Small intestine (tissue), 7 donors: Measurements from ENCODE around the gene EED. TPM values are rescaled to one million over a fixed set of nuclear protein-coding genes. Genes with fewer than 3 reads are reported as not detected.
"Not testable (repeated sequence)": the region's sequence is repeated elsewhere in the genome, so short reads cannot be mapped to it uniquely, and the experiment has no call there.

Source experiments
- DNase-seq, 2 donors: peaks; one replicate each; pipeline versions ENCODE4 v3.0.0 to v3.0.0-alpha.2; 2013
- FAIRE-seq: peaks from 2 replicates; lab custom pipeline; 2012; peaks lifted over from hg19 to GRCh38; lab: Jason Lieb, UNC
- H3K27ac ChIP-seq, 3 donors: one replicate each; pipeline ENCODE4 v1.5.1; 2013; ENCODE audit warnings: low read length in 2 of 3, mild to moderate bottlenecking in 2 of 3, control low read depth in 1 of 3, inconsistent platforms in 1 of 3, low read depth in 1 of 3, moderate library complexity in 1 of 3
- H3K27me3 ChIP-seq, 3 donors: one replicate each; pipeline ENCODE4 v1.6.1; 2013; ENCODE audit warnings: low read length in 3 of 3, inconsistent platforms in 1 of 3; ENCODE audit not compliant: control insufficient read depth in 3 of 3, insufficient read depth in 3 of 3
- H3K36me3 ChIP-seq, 3 donors: one replicate each; pipeline ENCODE4 v1.6.1; 2013; ENCODE audit warnings: low read length in 3 of 3, inconsistent platforms in 1 of 3, low read depth in 1 of 3, mild to moderate bottlenecking in 1 of 3, moderate library complexity in 1 of 3; ENCODE audit not compliant: control insufficient read depth in 3 of 3, insufficient read depth in 2 of 3
- H3K4me1 ChIP-seq, 3 donors: one replicate each; pipeline ENCODE4 v1.6.1; 2013; ENCODE audit warnings: low read length in 2 of 3, inconsistent platforms in 1 of 3, low read depth in 1 of 3, mild to moderate bottlenecking in 1 of 3, moderate library complexity in 1 of 3; ENCODE audit not compliant: control insufficient read depth in 3 of 3, insufficient read depth in 2 of 3
- H3K4me3 ChIP-seq, 3 donors: one replicate each; pipeline ENCODE4 v1.5.1; 2013; ENCODE audit warnings: low read length in 3 of 3, control low read depth in 1 of 3, inconsistent platforms in 1 of 3, low read depth in 1 of 3, mild to moderate bottlenecking in 1 of 3, moderate library complexity in 1 of 3
- H3K9me3 ChIP-seq, 2 donors: one replicate each; pipeline ENCODE4 v1.6.1; 2013; ENCODE audit warnings: low read depth in 1 of 2, low read length in 1 of 2; ENCODE audit not compliant: control insufficient read depth in 2 of 2, insufficient read depth in 1 of 2
- WGBS, 3 donors: extraction: QIAGEN DNeasy Blood & Tissue Kit; methylation state at CpG; one replicate each; pipeline ENCODE4 v1.1.7; 2013; 5-methylcytosine and 5-hydroxymethylcytosine counted together
- polyA plus RNA-seq, 4 donors: library from polyadenylated mRNA; stranded (reverse) in 3 of 4; unstranded in 1 of 4; fragments of 200-250 nt in 3 of 4; fragments of 120-200 nt in 1 of 4; gene quantifications; one replicate each; pipeline versions ENCODE4 v1.2.1 to v1.2.3, GENCODE V29; 2013
- donor health status: healthy with polysubstance abuse.
- donor health status: control.
- donor health status: control.
- donor health status: Bipolar disorder and iron deficiency.
- donor health status: healthy.

EED gene
- polyA plus RNA-seq, 4 donors, result 13.5 to 27.0 (median 14.9) TPM

DNA sequence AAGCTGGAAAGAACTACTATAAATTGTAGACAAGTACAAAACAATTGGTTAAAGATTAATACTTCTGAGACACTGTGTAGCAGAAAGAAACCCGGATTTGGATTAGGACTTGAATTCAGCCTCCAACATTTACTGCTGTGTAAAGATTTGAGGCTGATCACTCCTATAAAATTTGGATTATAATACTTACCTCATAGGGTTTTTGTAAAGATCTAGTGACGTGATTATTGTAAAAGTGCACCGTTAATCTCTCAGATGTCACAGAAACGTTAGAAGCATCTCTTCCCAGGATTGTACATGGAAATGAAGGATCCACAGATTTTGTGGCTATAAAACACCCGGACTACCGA lies 57.2 kb downstream of the EED start:
- Histone ChIP-seq H3K27me3 (no peaks in the 10 kb centered on the region), H3K9me3 (no peaks in the 10 kb centered on the region), H3K4me3 (peak overlapping the region; percentile 77 to 91 (median 82)), H3K27ac (no peak overlapping the region), H3K36me3 (peaks cover 0 to 5% (median 0%) of the 10 kb centered on the region in 3 donors), H3K4me1 (peaks cover 0 to 4% (median 0%) of the 10 kb centered on the region in 3 donors)
- WGBS, 3 donors, result 1 to 4% (median 2%) methylated on average over 6 of the region's 6 CpGs
- DNase-seq (no peak), FAIRE-seq (no peak)

DNA sequence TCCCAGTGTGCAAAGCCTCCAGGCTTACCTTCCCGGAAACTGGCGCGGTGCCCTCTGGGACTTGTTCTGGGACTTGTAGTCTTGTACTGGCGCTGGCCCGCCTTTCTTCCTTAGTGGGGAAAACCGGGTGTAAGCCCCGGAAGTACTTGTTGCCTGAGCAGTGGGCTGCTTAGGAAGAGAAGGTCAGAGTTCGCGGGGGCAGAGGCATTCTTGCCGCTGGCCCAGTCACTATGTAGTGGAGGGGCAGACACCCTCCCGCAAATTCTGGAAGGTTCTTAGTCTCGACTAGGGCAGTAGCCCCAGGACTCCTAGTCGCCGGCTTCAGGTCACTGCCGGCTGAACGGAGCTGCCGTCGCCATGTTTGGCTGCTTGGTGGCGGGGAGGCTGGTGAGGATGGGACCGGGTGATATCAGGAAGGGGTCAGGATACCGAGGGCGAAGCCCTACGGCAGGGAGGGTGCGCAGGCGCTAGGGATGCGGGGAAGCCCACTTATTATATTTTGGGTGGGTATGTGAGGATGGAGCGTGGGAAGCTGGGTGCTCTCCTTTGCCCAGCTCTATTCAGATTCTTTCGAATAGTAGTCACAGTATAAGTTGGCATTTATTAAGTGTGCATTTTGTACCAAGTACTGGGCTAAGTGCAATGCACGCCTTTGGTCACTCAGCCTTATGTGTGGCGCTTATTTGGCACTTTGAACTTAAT lies 57.7 kb downstream of the EED start, which contains the start of gene HIKESHI:
TSS of gene HIKESHI (plus strand) at position 149 of the 702 bp plus-strand sequence. CDS start at position 358, 209 bp downstream.
- H3K4me3 ChIP-seq, result peak within 1 kb of the TSS; percentile 77 to 91 (median 82)
- peaks cover 0 to 4% (median 0%) of the 10 kb centered on the region in 3 donors for H3K4me1 ChIP-seq
- 0% methylated on average over 30 of the region's 30 CpGs for WGBS, 3 donors
- H3K27ac ChIP-seq, result peak within 1 kb of the TSS; percentile 67 to 94 (median 81)
- FAIRE-seq (peak; percentile 33), DNase-seq (peak; percentile 98 to 99)
- H3K27me3 ChIP-seq, result no peaks in the 10 kb centered on the region
- peaks cover 0 to 5% (median 0%) of the 10 kb centered on the region in 3 donors for H3K36me3 ChIP-seq
- H3K9me3 ChIP-seq, result no peaks in the 10 kb centered on the region

DNA sequence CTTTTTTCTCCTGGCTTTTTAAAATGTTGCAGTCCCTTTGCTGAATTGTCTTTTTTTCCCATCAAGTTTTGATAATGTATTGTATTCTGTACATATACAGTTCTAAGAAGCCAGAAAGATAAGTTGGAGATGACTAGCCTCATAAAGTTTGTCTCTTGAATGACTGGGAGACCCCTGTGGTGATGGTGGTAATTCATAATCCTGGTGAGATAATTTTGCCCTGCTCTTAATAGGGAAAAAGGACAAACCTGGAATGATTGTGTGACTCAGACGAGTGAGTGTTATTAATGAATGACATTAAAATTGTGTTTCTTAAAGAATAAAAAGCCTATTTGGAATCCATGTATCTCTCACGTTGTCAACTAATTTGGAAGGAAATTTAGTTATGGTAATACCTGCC lies 58.7 kb downstream of the EED start:
- DNase-seq (no peak), FAIRE-seq (no peak)
- H3K4me1 ChIP-seq, result peaks cover 0 to 4% (median 0%) of the 10 kb centered on the region in 3 donors
- 57 to 72% (median 62%) methylated on average over 2 of the region's 2 CpGs for WGBS, 3 donors
- H3K27me3 ChIP-seq, result no peaks in the 10 kb centered on the region
- no peak overlapping the region for H3K27ac ChIP-seq
- peaks cover 0 to 5% (median 0%) of the 10 kb centered on the region in 3 donors for H3K36me3 ChIP-seq
- no peaks in the 10 kb centered on the region for H3K9me3 ChIP-seq
- H3K4me3 ChIP-seq, result peak overlapping the region in 1 of 3 donors; percentile 4

DNA sequence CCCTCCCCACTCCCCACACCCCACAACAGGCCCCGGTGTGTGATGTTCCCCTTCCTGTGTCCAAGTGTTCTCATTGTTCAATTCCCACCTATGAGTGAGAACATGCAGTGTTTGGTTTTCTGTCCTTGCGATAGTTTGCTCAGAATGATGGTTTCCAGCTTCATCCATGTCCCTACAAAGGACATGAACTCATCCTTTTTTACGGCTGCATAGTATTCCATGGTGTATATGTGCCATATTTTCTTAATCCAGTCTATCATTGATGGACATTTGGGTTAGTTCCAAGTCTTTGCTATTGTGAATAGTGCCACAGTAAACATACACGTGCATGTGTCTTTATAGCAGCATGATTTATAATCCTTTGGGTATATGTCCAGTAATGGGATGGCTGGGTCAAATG lies 64.2 kb downstream of the EED start:
- 40 to 93% (median 87%) methylated on average over 1 to 2 of the region's 4 CpGs for WGBS, 3 donors
- not testable (repeated sequence) for H3K36me3 ChIP-seq, H3K27me3 ChIP-seq, H3K27ac ChIP-seq, H3K4me3 ChIP-seq, H3K4me1 ChIP-seq, DNase-seq, FAIRE-seq, H3K9me3 ChIP-seq

DNA sequence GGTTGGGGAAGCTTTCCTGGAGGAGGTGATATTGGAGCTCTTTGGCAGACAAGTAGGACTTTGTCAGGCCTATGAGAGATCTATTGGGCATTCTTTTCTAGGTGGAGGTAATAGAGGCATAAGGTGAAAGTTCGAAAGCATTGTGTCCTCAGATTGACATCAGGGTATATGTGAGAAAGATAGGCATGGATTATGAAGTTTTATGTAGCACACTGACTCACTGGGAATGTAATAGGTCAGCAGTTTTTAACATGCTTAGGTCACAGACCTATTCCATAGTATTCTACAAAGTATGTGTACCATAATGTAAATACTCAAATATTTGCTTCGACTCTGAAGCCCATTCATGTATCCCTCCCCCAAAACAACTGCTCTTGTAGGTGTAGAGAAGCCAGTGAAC lies 69.2 kb downstream of the EED start:
- FAIRE-seq, result no peak

DNA sequence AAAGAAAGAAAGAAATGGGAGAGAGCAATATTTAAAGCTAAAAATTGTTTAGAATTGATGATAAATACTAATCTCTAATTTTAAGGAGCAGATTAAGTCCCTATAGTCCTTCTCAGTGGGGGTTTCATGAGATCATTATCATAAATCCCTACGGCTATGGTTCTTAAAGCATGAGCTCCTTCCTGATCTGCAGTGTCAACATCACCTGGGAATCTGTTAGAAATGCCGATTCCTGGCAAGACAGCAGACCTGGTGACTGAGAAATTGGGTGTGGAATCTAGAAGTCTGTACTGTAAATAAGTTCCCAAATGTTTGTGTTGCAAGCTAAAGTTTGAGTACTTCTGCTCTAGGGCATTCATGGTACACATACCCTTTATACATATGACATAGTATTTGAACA lies 70.1 kb downstream of the EED start:
- WGBS, 3 donors, result 92 to 96% (median 94%) methylated on average over 2 of the region's 2 CpGs
- no peak for FAIRE-seq
- Histone ChIP-seq H3K27ac (no peak overlapping the region), H3K4me1 (no peaks in the 10 kb centered on the region), H3K36me3 (peaks cover 0 to 25% (median 2%) of the 10 kb centered on the region in 3 donors), H3K4me3 (no peak overlapping the region), H3K27me3 (no peaks in the 10 kb centered on the region), H3K9me3 (no peaks in the 10 kb centered on the region)
- DNase-seq, result no peak

More for the DNA sequence above, 69.2 kb downstream of the EED start:
- Histone ChIP-seq H3K4me3 (no peak overlapping the region), H3K27ac (no peak overlapping the region), H3K36me3 (peaks cover 0 to 19% (median 2%) of the 10 kb centered on the region in 3 donors), H3K9me3 (no peaks in the 10 kb centered on the region), H3K4me1 (no peaks in the 10 kb centered on the region), H3K27me3 (no peaks in the 10 kb centered on the region)
- DNase-seq, result peak in 1 of 2 donors; percentile 15
- 94 to 98% (median 98%) methylated on average over 2 of the region's 2 CpGs for WGBS, 3 donors

Other genes starting within 250 kb of the EED start
- gene PICALM, start 175.7 kb upstream of the EED start, polyA plus RNA-seq, result 100 to 1,000 TPM in 3 of 4 donors, 10 to 100 TPM in 1; 88.8 to 155 (median 116) TPM
- gene HIKESHI, start 57.5 kb downstream of the EED start, polyA plus RNA-seq, result 10 to 100 TPM; 16.8 to 36.5 (median 24.5) TPM
- gene CCDC81, start 130.1 kb downstream of the EED start, polyA plus RNA-seq, result under 1 TPM in 3 of 4 donors, not detected in 1; 0.13 to 0.41 (median 0.22) TPM